ENCODE data around the gene CHD1.

Gene CHD1

DNA sequence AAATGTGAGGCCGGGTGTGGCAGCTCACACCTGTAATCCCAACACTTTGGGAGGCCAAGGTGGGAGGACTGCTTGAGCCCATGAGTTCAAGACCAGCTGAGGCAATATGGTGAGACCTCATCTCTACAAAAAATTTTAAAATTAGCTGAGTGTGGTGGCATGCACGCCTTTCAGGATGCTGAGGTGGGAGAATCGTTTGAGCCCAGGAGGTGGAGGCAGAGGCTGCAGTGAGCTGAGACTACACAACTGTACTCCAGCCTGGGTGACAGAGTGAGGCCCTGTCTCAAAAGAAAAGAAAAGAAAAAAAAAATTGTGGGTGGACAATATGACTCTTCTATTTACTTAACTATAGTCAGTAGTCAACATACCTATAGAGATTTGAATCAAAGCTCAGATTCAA lies 4.8 kb downstream of the CHD1 start:
- Mint-ChIP-seq H3K27ac (peak overlapping the region; percentile 14), H3K9me3 (no peaks in the 10 kb centered on the region), H3K4me3 (no peak overlapping the region), H3K4me1 (peaks cover 30% of the 10 kb centered on the region), H3K36me3 (peaks cover 93% of the 10 kb centered on the region)
- no peak for ATAC-seq
- DNase-seq (ENCODE audit: low spot score in 2 of 2), result no peak

DNA sequence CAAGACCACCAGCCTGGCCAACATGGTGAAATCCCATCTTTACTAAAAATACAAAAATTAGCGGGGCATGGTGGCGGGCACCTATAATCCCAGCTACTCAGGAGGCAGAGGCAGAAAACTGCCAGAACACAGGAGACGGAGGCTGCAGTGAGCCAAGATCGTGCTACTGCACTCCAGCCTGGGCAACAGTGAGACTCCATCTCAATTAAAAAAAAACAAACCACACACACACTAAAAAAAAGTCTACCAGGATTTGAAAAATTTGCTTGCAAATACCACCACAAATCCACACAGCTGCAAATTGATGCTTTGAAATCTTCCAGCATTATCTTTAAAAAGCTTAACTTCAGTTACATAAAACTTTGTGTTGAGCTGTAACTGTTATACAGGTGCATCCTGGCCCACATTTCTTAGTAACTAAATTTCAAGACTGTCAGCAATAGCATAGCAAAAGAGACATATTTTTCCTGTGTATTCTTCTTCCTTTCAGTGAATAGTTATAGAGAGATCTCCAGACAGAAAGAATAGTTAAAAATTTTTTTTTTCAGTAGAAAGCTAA lies 6.8 kb downstream of the CHD1 start:
- DNase-seq (ENCODE audit: low spot score in 2 of 2), result no peak
- H3K4me3 Mint-ChIP-seq, result peak overlapping the region; percentile 32
- no peak for ATAC-seq
- no peaks in the 10 kb centered on the region for H3K9me3 Mint-ChIP-seq
- H3K4me1 Mint-ChIP-seq, result peaks cover 44% of the 10 kb centered on the region
- H3K27ac Mint-ChIP-seq, result peak overlapping the region; percentile 37
- H3K36me3 Mint-ChIP-seq, result peaks cover 100% of the 10 kb centered on the region

DNA sequence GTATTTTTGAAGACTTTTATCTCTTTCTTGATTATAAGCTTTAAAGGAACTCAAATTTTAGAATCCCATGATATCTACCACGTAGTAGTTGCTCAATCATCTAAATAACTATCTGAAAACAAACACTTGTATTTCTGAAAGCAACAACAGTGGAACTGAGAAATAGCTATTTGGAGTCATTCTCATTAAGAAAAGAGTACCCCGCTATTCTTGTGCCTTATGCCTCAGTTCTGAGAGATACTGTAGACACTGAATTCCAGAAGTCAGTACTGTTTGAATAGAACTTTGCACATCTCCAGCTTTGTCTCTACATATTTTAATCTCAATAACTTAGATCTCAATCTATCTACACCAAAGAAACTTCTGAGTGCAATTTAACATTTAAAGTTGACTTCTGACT lies 11.4 kb downstream of the CHD1 start:
- no peak overlapping the region for H3K4me3 Mint-ChIP-seq
- ATAC-seq (peak; percentile 16), DNase-seq (ENCODE audit: low spot score in 2 of 2) (no peak)
- no peaks in the 10 kb centered on the region for H3K9me3 Mint-ChIP-seq
- H3K36me3 Mint-ChIP-seq, result peaks cover 98% of the 10 kb centered on the region
- peak overlapping the region; percentile 9 for H3K27ac Mint-ChIP-seq
- peaks cover 47% of the 10 kb centered on the region for H3K4me1 Mint-ChIP-seq

DNA sequence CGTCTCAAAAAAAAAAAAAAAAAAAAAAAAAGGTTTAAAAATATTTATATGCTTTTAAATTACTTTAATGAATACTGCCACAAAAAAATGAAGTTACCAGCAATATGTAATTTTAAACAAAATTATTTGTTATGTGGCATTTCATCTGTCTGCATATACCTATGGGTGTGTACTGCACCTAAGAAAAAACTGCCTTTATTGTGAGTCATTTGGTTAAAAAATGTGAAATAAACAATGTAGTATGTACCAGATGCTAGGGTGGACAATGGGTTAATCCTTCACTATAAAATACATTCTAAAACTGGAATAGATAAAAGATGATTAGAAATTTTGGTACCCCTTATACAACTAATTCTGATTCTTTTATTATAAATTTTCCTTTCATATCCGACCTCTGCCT lies 12.3 kb downstream of the CHD1 start:
- peaks cover 98% of the 10 kb centered on the region for H3K36me3 Mint-ChIP-seq
- no peak for ATAC-seq
- DNase-seq (ENCODE audit: low spot score in 2 of 2), result no peak
- no peak overlapping the region for H3K4me3 Mint-ChIP-seq
- H3K4me1 Mint-ChIP-seq, result peaks cover 43% of the 10 kb centered on the region
- H3K27ac Mint-ChIP-seq, result peak overlapping the region; percentile 9
- no peaks in the 10 kb centered on the region for H3K9me3 Mint-ChIP-seq

DNA sequence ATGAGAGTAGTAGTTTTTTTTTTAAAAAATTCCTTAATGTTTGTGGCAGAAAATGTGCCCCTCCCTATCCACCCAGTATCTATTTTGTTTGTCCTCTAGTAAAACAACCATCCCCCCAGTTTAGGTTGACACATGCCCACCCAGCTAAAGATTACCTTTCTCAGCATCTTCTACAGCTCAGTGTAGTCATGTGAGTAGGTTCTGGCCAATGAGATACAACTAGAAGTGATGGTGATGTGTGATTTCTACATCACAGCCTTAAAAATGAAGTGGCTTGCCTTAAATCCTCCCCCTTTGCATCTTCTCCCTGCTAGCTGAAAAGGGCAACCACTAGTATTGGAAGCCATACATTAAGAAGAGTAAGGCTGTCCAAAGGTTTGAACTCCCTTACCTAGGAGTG lies 14.9 kb downstream of the CHD1 start:
- Mint-ChIP-seq H3K27ac (peak overlapping the region; percentile 62), H3K4me1 (peaks cover 55% of the 10 kb centered on the region), H3K4me3 (no peak overlapping the region), H3K36me3 (peaks cover 86% of the 10 kb centered on the region), H3K9me3 (no peaks in the 10 kb centered on the region)
- no peak for DNase-seq (ENCODE audit: low spot score in 2 of 2)
- ATAC-seq, result peak; percentile 60

DNA sequence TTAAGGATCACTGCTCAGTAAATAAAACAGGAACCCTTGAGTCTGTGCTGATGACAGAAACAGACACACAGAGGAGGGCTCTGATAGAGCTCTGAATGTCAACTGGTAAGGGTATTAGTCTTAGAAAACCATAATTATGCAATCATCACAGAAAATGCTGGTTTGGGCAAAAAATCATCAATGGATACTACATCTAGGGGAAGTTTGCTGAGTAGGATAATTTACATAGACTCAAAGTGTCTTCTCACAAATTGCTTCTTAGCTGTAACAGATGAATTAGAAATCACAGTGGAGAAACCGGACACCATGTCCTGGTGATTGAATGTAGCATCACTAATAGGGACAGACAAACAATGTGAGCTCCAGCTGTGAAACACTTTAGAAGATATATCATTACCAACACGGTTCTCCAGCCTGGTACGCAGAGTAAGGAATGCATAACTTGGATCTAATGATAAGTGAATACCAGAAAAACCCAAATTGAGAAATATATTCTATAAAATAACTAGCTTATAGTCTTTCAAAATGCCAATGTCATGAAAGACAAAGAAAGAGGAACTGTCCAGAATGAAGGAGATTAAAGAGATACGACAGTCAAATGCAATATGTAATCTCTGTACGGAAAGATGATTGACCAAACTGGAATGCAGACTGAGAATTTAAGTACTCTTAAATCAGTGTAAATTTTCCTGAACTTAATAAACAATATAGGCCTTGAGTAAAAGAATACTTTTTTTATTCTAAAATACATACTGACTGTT lies 17.3 kb downstream of the CHD1 start:
- peak; percentile 51 for ATAC-seq
- Mint-ChIP-seq H3K4me1 (peaks cover 45% of the 10 kb centered on the region), H3K4me3 (no peak overlapping the region), H3K27ac (no peak overlapping the region), H3K36me3 (peaks cover 73% of the 10 kb centered on the region), H3K9me3 (no peaks in the 10 kb centered on the region)
- no peak for DNase-seq (ENCODE audit: low spot score in 2 of 2)

DNA sequence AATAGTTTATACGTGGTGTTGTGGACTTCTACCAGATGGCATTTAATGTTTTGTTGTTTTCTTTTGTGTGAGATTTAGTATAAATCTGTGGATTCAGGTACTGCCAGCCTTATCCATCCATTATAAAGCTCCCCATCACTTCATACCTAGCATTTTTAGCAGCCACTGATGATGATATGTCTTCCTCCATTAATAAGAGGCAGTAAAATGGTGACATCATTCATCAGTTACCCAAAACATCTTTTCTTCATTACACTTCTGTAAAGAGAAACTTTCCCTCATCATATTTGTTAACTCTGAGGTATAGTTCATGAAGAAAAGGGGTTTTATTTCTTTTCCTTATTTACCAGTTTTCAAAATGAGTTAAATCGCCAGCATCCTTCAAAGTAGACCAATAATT lies 19.4 kb downstream of the CHD1 start:
- no peak for ATAC-seq
- Mint-ChIP-seq H3K27ac (peak overlapping the region; percentile 53), H3K4me1 (peaks cover 57% of the 10 kb centered on the region), H3K9me3 (no peaks in the 10 kb centered on the region), H3K36me3 (peaks cover 70% of the 10 kb centered on the region), H3K4me3 (no peak overlapping the region)
- DNase-seq (ENCODE audit: low spot score in 2 of 2), result no peak

DNA sequence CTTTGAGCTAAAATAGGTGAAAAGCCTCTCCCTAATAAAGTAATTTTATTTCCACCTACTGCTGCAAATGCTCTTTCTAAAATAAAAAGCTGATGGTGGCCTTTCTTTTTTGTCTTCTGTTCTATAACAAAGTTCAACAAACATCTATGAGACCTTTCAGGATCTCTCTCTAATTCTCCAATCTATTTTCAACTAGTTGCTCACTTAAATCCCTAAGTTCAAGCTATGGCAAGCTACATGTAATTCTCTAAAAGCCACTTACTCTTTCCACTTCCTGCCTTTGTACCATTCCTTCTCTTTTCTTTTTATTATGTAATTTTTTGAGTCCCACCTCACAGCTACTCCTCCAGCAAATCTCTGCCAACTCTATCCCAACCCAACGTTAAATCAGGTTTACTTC lies 20.9 kb downstream of the CHD1 start:
- H3K9me3 Mint-ChIP-seq, result no peaks in the 10 kb centered on the region
- ATAC-seq (no peak), DNase-seq (ENCODE audit: low spot score in 2 of 2) (no peak)
- peak overlapping the region; percentile 3 for H3K27ac Mint-ChIP-seq
- no peak overlapping the region for H3K4me3 Mint-ChIP-seq
- peaks cover 70% of the 10 kb centered on the region for H3K36me3 Mint-ChIP-seq
- peaks cover 55% of the 10 kb centered on the region for H3K4me1 Mint-ChIP-seq

DNA sequence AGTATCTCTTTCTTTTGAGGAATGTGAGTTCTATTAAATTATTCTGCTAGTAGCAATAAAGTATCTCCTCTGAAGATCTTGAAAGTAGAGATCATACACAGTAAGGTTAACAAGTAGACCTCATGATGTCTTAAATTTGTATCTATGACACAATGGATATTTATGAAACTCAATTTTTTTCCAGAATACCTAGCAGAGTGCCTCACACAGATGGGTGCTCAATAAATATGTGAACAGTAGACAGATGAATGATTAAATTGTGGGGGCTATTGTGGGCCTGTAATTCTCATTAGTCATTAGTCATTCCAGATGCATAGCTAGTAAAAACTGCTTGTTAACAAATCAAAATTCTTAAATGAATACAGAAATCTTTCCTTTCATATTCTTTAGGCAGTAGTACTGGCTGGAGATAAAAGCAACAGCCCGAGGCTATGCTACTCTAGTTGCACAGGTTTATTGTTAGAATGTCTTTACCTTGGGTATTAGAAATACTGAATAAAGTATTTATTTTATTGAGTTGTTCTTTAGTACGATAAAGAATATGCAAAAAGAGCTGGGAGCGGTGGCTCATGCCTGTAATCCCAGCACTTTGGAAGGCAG lies 22.0 kb downstream of the CHD1 start:
- peak; percentile 42 for ATAC-seq
- Mint-ChIP-seq H3K4me1 (peaks cover 55% of the 10 kb centered on the region), H3K27ac (peak overlapping the region; percentile 3)

DNA sequence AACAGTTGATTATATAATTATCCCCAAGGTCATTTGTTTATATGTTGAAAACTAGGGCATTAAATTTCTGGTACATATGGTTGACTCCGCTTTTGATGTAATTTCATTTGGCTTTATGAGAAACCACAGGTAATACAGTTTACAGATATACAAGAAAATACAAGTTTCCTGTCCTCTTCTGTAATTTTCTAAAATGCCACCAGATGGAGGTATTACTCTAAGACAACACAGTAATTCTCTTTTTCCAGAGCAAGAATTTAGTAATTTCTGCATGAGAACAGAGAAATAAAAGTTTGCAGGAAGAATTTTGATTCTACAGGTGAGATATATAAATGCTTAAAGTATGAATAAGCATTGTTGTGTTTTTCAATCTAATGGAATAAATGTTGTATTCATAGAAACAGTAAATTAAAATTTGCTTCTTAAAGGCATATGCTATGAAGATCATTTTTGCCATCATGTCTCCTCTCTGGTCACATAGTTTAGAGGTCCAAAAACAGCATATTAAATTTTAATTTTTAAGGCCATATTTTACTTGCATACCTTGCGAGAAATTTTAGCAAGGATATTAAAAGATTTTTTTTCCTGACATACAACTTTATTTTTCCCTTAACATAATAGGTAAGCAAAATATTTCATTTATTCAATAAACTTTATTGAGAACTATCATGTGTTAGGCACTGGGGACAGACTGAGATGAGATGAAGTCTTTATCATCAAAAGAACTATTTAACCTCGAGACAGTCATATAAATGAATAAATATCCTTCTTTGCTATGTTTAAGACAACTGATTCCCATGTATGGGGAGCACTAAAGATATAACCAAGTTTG lies 22.7 kb downstream of the CHD1 start:
- Mint-ChIP-seq H3K9me3 (no peaks in the 10 kb centered on the region), H3K36me3 (peaks cover 72% of the 10 kb centered on the region), H3K4me3 (no peak overlapping the region), H3K27ac (no peak overlapping the region), H3K4me1 (peaks cover 48% of the 10 kb centered on the region)
- DNase-seq (ENCODE audit: low spot score in 2 of 2) (no peak), ATAC-seq (no peak)

More for the DNA sequence above, 22.0 kb downstream of the CHD1 start:
- no peaks in the 10 kb centered on the region for H3K9me3 Mint-ChIP-seq
- DNase-seq (ENCODE audit: low spot score in 2 of 2), result no peak
- H3K36me3 Mint-ChIP-seq, result peaks cover 72% of the 10 kb centered on the region
- no peak overlapping the region for H3K4me3 Mint-ChIP-seq

DNA sequence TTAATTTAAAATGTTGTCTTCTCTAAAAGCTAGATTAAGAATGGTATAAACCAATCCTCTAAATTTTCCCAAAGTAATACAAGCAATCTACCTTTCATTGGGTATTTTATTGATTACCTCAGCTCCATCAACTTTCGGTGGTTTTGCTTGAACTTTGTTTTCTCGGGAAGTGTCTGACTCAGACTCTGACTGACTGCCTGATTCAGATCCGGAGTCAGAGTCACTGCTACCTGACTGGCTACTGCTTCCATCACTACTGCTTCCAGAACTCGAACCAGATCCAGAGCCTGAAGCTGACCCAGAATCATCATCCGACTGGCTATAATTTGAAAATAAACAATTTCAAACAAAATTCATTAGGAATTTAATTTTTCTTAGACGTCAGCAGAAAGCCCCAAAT lies 24.0 kb downstream of the CHD1 start:
- ATAC-seq, result peak; percentile 78
- no peaks in the 10 kb centered on the region for H3K9me3 Mint-ChIP-seq
- H3K4me1 Mint-ChIP-seq, result peaks cover 43% of the 10 kb centered on the region

DNA sequence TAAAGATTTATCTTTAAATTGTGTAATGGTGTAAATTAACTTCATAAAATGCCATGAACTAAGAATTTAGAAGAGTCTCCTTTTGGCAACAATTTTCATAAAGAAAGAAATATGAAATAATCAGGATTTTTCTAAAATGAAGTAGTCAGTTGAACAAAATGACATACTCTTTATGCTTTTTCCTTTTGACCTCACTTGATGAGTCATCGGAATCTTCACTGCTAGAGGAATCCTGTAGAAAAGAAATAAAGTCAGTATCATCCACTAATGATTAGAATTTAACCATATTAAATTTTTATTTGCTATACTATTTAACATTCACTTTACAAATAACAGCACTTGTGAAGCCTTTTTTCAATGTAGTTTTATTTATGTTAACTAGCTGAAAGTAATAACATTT lies 26.1 kb downstream of the CHD1 start:
- no peaks in the 10 kb centered on the region for H3K9me3 Mint-ChIP-seq
- no peak for ATAC-seq
- H3K36me3 Mint-ChIP-seq, result peaks cover 93% of the 10 kb centered on the region
- no peak overlapping the region for H3K4me3 Mint-ChIP-seq
- DNase-seq (ENCODE audit: low spot score in 2 of 2), result no peak
- H3K27ac Mint-ChIP-seq, result no peak overlapping the region
- peaks cover 27% of the 10 kb centered on the region for H3K4me1 Mint-ChIP-seq

More for the DNA sequence above, 24.0 kb downstream of the CHD1 start:
- Mint-ChIP-seq H3K36me3 (peaks cover 75% of the 10 kb centered on the region), H3K4me3 (no peak overlapping the region), H3K27ac (no peak overlapping the region)
- no peak for DNase-seq (ENCODE audit: low spot score in 2 of 2)

DNA sequence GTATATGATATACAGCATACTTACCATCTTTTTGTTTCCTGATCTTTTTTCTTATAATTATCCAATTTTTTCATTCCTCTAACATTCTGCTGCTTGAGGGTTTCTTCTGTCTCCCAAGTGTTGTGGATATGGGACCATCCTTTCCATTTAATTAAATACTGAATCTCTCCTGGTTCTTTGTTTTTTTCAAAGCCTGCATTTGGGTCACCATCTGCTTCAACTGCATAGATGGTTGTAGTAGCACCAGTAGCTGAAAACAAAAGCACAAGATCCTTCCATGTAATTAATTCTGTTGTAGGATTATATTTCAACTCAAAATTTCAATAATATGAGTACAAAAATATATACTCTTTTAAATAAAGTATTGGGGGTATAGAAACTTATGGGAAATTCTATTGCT lies 29.4 kb downstream of the CHD1 start:
- ATAC-seq, result no peak
- H3K4me3 Mint-ChIP-seq, result no peak overlapping the region
- no peaks in the 10 kb centered on the region for H3K9me3 Mint-ChIP-seq
- no peak for DNase-seq (ENCODE audit: low spot score in 2 of 2)
- no peak overlapping the region for H3K27ac Mint-ChIP-seq
- peaks cover 100% of the 10 kb centered on the region for H3K36me3 Mint-ChIP-seq
- peaks cover 7% of the 10 kb centered on the region for H3K4me1 Mint-ChIP-seq

DNA sequence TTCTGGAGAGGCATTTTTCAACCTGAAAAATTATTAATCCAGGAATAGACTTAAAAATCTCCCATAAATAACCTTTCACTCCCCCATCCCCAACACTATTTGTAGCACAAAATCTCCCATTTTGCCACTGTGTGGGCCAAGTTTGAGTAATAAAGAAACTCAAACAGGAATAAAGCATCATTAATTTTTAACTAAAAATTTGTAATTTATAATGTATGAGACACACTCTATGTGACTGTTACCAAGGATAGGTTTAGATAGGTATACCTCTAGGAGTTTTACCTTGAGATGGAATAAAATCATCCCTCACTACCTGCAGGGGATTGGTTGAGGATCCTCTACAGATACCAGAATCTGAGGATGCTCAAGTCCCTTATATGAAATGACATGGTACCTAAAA lies 30.1 kb downstream of the CHD1 start:
- H3K4me1 Mint-ChIP-seq, result peaks cover 5% of the 10 kb centered on the region
- DNase-seq (ENCODE audit: low spot score in 2 of 2) (no peak), ATAC-seq (no peak)
- H3K27ac Mint-ChIP-seq, result no peak overlapping the region
- no peak overlapping the region for H3K4me3 Mint-ChIP-seq
- H3K9me3 Mint-ChIP-seq, result no peaks in the 10 kb centered on the region
- H3K36me3 Mint-ChIP-seq, result peaks cover 100% of the 10 kb centered on the region

DNA sequence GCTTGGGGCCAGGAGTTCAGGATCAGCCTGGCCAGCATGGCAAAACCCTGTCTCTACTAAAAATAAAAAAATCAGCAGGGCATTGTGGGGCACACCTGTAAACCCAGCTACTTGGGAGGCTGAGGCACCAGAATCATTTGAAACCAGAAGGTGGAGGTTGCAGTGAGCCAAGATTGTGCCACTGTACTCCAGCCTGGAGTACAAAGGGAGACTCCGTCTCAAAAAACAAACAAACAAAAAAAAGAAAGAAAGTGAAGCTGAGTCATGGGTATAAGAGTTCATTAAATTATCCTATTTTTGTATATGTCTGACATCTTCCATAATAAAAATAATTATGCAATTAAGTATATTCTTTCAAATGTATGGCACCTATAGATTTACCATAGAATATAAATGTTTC lies 37.2 kb downstream of the CHD1 start:
- Mint-ChIP-seq H3K36me3 (peaks cover 100% of the 10 kb centered on the region), H3K4me1 (no peaks in the 10 kb centered on the region), H3K9me3 (no peaks in the 10 kb centered on the region), H3K4me3 (no peak overlapping the region), H3K27ac (no peak overlapping the region)
- no peak for ATAC-seq
- no peak for DNase-seq (ENCODE audit: low spot score in 2 of 2)

Measured in stimulated activated effector memory CD8-positive, alpha-beta T cell treated with anti-CD3 and anti-CD28 coated beads, Interleukin-12 subunit alpha, Interleukin-12 subunit beta, amount 100 ng/mL, for 72 hours (primary cell).